GM23338 (cell line): Measurements from ENCODE around the gene MT1F.

Experiments
- CREB1 ChIP-seq: fragments of 250-450 bp; sonication (Bioruptor Pico); IDR thresholded peaks from 2 replicates; pipeline ENCODE4 v1.5.0; 2020; ENCODE audit warnings: low read depth, mild to moderate bottlenecking, moderate library complexity
- CTCF ChIP-seq, 2 experiments: fragments of 200-600 bp in 1 of 2; sonication (generic) in 1 of 2; conservative IDR thresholded peaks; 2 replicates each; pipeline versions ENCODE4 v1.5.1 to v1.6.1; 2016 to 2017; ENCODE audit warnings: antibody characterized with exemption in 2 of 2, low read depth in 2 of 2, mild to moderate bottlenecking in 2 of 2, moderate library complexity in 1 of 2
- EZH2 ChIP-seq: fragments of 200-600 bp; sonication (generic); IDR thresholded peaks from one replicate; pipeline ENCODE4 v1.8.0; 2017; ENCODE audit warnings: antibody characterized with exemption, mild to moderate bottlenecking, low read depth; ENCODE audit not compliant: unreplicated experiment

- TF ChIP-seq CTCF (conservative IDR thresholded peaks at IDR 0.05; ENCODE audit: low read depth in 2 of 2) (no peak), EZH2 (no peak), CREB1 (CRISPR knock-in tag) (no peak)
Observed at GRCh38 chr16:56688762-56689161, 31.0 kb downstream of the MT1F start.
